ENCODE results near the gene RBM39.
"Not testable (repeated sequence)": the region's sequence is repeated elsewhere in the genome, so short reads cannot be mapped to it uniquely, and the experiment has no call there.

Gene RBM39

GRCh38 chr20:35741892-35742740 lies at the start of gene RBM39:
Gene RBM39, minus strand, starts transcription at chr20:35742260. Its CDS starts 1,386 bp downstream, at chr20:35740874.
- peak; percentile 100 for DNase-seq (ENCODE audit: low read depth)

GRCh38 chr20:35791821-35792220 lies 49.8 kb upstream of the RBM39 start:
- no peak for DNase-seq (ENCODE audit: low read depth)

- no peak for DNase-seq (ENCODE audit: low read depth)
Measured at GRCh38 chr20:35791097-35791496, 49.0 kb upstream of the RBM39 start.

GRCh38 chr20:35788796-35789195 lies 46.7 kb upstream of the RBM39 start:
- DNase-seq (ENCODE audit: low read depth): no peak

DNA sequence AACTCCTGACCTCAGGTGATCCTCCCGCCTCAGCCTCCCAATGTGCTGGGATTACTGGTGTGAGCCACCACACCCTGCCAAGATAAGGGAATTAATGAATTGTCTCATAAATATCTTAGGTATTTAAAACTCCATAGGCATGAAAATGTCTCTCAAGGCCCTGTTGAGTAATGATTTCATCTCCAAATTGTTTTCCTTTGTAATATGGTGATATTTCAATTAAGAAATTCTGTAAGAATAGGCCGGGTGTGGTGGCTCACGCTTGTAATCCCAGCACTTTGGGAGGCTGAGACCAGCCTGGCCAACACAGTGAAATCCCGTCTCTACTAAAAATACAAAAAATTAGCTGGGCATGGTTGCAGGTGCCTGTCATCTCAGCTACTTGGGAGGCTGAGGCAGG lies 43.5 kb upstream of the RBM39 start:
- DNase-seq (ENCODE audit: low read depth): not testable (repeated sequence)

- DNase-seq (ENCODE audit: low read depth): not testable (repeated sequence)
Measured at GRCh38 chr20:35783811-35784210, 41.8 kb upstream of the RBM39 start.

DNA sequence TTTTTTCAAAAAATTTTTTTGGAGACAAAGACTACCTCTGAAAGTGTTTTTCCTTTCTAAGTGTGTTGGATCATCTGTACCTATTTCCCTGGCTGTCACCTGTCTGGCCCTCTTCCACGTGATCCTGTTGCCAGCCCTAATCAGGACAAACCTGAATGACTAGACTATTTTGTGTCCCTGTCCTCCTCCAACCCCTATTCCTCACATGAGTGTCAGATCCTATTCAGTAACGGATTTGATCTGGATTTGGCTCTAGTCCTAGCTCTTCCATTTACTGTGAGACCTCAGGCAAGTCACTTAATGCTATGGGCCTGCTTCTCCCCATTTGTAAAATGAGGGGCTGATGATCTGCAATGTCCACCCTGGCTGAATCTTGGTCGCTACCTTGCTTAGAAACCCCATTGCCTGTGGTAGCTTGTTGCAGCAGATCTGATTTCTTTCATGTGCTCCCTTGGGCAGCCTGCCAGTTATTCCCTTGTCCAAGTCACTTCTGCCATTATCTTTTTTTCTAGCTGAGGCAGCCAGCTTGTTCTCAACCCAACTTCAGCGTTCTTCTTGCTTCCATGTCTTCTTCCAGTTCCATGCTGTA lies 34.5 kb upstream of the RBM39 start:
- DNase-seq (ENCODE audit: low read depth): no peak

DNA sequence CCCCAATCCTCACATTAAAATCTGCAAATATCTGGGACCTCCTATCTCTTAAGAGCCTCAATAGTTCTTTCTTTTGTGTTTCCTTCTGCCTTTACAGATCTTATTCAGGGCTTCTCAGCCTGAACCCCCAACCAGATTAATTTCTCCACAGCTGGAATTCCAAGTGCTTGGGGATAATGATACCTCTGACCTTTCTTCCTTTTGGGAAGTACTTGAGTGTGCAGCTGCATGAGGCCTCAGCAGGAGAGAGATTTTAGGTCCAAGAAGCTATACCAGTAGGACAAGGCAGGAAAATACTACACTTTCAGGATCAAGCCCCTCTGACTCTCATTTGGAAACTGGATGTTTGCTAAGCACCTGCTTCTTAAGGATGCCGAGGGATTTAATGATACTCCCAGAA lies 32.3 kb upstream of the RBM39 start:
- DNase-seq (ENCODE audit: low read depth): no peak

- DNase-seq (ENCODE audit: low read depth): no peak
Measured at GRCh38 chr20:35773154-35773751, 31.2 kb upstream of the RBM39 start.

- DNase-seq (ENCODE audit: low read depth): no peak
Measured at GRCh38 chr20:35772563-35773058, 30.6 kb upstream of the RBM39 start.

DNA sequence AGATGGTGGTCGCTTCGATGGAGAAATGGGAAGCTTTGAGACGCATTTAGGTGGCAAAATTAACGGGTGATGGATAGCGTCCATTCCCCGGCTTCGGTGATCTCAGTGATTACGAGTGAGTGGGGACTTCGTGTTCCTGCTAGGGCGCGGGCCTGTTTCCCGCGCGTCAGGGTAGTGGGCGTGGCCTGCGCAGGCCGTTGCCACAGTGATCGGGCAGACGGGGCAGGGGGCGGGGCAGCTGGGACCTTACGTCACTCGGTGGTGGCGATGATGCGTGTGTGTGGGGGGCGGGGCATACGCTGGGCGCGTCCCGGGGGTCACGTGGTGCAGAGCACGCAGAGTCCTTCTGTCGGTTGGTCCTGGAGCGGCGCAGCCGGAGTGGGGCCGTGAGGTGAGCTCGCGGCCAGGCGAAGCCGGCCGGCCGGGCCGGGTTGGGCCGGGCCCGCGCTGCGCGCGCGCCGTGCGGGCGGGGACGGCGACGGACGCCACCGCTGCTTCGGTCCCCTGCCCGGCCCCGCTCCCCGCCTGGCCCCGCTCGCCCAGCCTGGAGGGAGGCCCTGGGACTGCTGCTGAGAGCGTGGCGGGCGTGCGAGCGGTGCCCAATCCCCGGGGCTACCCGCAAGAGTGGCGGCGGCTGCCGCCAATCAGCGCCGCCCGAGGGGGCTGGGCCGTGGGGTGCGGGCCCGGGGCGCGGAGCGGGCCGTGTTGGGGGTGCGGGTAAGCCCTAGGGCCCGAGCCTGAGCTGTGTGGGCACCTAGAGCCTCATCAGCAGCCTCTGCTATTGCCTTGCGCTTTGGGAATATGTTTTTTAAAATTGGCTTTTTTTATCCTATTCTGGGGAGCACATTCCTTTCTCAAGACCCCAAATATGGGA lies 29.9 kb upstream of the RBM39 start, which contains the start of gene PHF20:
Gene PHF20 (plus strand): TSS at position 327 of the 874 bp plus-strand sequence. CDS start 29,508 bp downstream, outside the sequence.
- DNase-seq (ENCODE audit: low read depth): peak; percentile 86

- no peak for DNase-seq (ENCODE audit: low read depth)
Measured at GRCh38 chr20:35771367-35771688, 29.3 kb upstream of the RBM39 start.

- DNase-seq (ENCODE audit: low read depth): peak; percentile 88
Measured at GRCh38 chr20:35768731-35769664, 26.9 kb upstream of the RBM39 start.

DNA sequence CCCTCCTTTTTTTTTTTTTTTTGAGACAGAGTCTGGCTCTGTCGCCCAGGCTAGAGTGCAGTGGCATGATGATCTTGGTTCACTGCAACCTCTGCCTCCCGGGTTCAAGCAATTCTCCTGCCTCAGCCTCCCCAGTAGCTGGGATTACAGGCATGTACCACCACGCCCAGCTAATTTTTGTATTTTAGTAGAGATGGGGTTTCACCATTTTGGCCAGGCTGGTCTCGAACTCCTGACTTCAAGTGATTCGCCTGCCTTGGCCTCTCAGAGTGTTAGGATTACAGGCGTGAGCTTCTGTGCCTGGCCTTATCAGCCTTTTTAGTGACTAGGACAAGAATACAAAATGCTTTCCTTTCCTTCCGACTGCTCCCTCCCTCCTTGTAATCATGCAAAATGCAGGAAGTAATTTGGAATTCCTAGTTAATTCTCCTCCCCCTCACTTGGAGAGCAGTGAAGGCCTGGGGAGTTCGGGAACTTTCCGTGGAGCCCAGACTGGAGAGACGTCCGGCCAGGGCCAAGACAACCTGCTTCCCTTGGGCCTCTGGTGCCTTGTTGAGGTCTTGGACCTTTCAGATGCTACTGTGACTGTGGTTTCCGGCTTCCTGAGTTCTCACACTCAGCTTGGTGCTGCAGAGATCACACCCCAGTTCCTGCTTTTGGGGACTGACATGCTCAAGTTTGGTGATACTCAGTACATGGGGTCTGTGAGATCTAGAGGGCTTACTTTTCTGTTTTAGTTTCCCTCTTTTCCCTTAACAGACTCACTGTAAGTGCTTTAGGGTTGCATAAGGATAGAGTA lies 25.8 kb upstream of the RBM39 start:
- DNase-seq (ENCODE audit: low read depth): no peak

- no peak for DNase-seq (ENCODE audit: low read depth)
Measured at GRCh38 chr20:35766843-35767242, 24.8 kb upstream of the RBM39 start.

- not testable (repeated sequence) for DNase-seq (ENCODE audit: low read depth)
Measured at GRCh38 chr20:35764936-35765335, 22.9 kb upstream of the RBM39 start.

DNA sequence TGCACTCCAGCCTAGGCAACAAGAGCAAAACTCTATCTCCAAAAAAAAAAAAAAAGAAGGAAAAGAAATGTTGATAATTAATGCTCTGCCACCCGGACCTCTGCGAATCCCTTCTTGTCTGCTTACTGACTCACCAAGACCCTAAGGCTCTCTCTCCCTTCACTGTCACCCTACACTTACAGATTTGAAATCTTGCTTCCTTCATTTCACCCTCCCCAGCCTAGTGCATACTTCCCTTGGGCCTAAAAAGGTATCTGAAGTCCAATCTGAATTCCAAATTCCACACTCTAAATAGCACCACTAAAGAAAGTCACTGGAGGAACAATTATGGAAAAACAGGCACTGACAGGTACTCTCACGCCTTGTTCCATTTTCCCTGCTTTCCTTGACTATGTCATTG lies 20.4 kb upstream of the RBM39 start:
- DNase-seq (ENCODE audit: low read depth): no peak

- DNase-seq (ENCODE audit: low read depth): not testable (repeated sequence)
Measured at GRCh38 chr20:35761548-35761947, 19.5 kb upstream of the RBM39 start.

- no peak for DNase-seq (ENCODE audit: low read depth)
Measured at GRCh38 chr20:35757098-35757705, 15.1 kb upstream of the RBM39 start.

GRCh38 chr20:35756404-35756803 lies 14.3 kb upstream of the RBM39 start:
- DNase-seq (ENCODE audit: low read depth): no peak

Data from non-pigmented ciliary epithelial cell (primary cell).